H1 (cell line): Measurements from ENCODE around the gene GTF2I. TPM values are rescaled to one million over a fixed set of nuclear protein-coding genes. Genes with fewer than 3 reads are reported as not detected.
A peak's percentile ranks its signal among the peaks of the same experiment; 100 is the strongest.
"Not testable (repeated sequence)": the region's sequence is repeated elsewhere in the genome, so short reads cannot be mapped to it uniquely, and the experiment has no call there.

Experiments used
- CTCF ChIA-PET: fragments of 300-600 bp; sonication (Branson Sonifier 250); formaldehyde crosslinking; loops from one replicate; lab custom pipeline; 2021; ENCODE audit not compliant: partially characterized antibody; lab: Charles Lee
- POLR2A ChIA-PET: fragments of 300-600 bp; sonication (Branson Sonifier 250); formaldehyde crosslinking; loops from one replicate; lab custom pipeline; 2021; ENCODE audit warnings: inconsistent platforms; ENCODE audit not compliant: partially characterized antibody; lab: Charles Lee
- DNase-seq, 2 experiments: peaks; one replicate each; pipeline versions ENCODE4 v3.0.0 to v3.0.0-alpha.2; 2010 to 2022; ENCODE audit warnings: low spot score in 2 of 2, low read depth in 1 of 2, mixed read lengths in 1 of 2
- FAIRE-seq: peaks from 2 replicates; lab custom pipeline; 2011; peaks lifted over from hg19 to GRCh38; lab: Jason Lieb, UNC
- H2AFZ ChIP-seq: 2 replicates; pipeline ENCODE4 v1.8.1; 2012; ENCODE audit warnings: low read length, inconsistent platforms
- H2AK5ac ChIP-seq: 2 replicates; pipeline ENCODE4 v1.6.1; 2013; ENCODE audit warnings: low read depth, low read length
- H2BK120ac ChIP-seq: replicated peaks from 2 replicates; pipeline ENCODE3; 2013; ENCODE audit warnings: low read depth, low read length, inconsistent platforms
- H2BK12ac ChIP-seq: 2 replicates; pipeline ENCODE4 v1.6.1; 2013; ENCODE audit warnings: low read depth, low read length
- H2BK15ac ChIP-seq: 2 replicates; pipeline ENCODE4 v1.6.1; 2013; ENCODE audit warnings: low read length
- H2BK20ac ChIP-seq: 2 replicates; pipeline ENCODE4 v1.6.1; 2013; ENCODE audit warnings: low read length
- H2BK5ac ChIP-seq: 2 replicates; pipeline ENCODE4 v1.6.1; 2013; ENCODE audit warnings: low read depth, low read length
- H3K14ac ChIP-seq: 2 replicates; pipeline ENCODE4 v1.6.1; 2013; ENCODE audit warnings: inconsistent platforms; ENCODE audit not compliant: insufficient read length
- H3K18ac ChIP-seq: 2 replicates; pipeline ENCODE4 v1.6.1; 2013; ENCODE audit warnings: low read length; ENCODE audit errors: extremely low read depth
- H3K23ac ChIP-seq: 2 replicates; pipeline ENCODE4 v1.6.1; 2013; ENCODE audit warnings: inconsistent platforms; ENCODE audit not compliant: insufficient read length
- H3K23me2 ChIP-seq: 2 replicates; pipeline ENCODE4 v1.6.1; 2013; ENCODE audit warnings: low read depth, low read length
- H3K27ac ChIP-seq: 2 replicates; pipeline ENCODE4 v1.6.1; 2011; ENCODE audit warnings: low read depth, low read length, inconsistent platforms
- H3K27me3 ChIP-seq, 4 experiments: replicated peaks in 1 of 4; 1 replicate in 1 of 4; 2 replicates in 3 of 4; pipeline versions ENCODE4 v1.6.1 to v1.8.1; 2011 to 2013; ENCODE audit warnings: low read length in 3 of 4, mild to moderate bottlenecking in 3 of 4, inconsistent platforms in 2 of 4, mixed read lengths in 2 of 4, moderate library complexity in 1 of 4; ENCODE audit not compliant: control insufficient read depth in 3 of 4, insufficient read depth in 3 of 4; ENCODE audit errors: extremely low read depth in 1 of 4
- H3K36me3 ChIP-seq, 4 experiments: 2 replicates each; pipeline versions ENCODE4 v1.6.1 to v1.8.1; 2011 to 2013; ENCODE audit warnings: mild to moderate bottlenecking in 4 of 4, low read length in 3 of 4, moderate library complexity in 2 of 4, control low read depth in 1 of 4, inconsistent platforms in 1 of 4; ENCODE audit not compliant: insufficient read depth in 4 of 4, control insufficient read depth in 2 of 4
- H3K4ac ChIP-seq: replicated peaks from 2 replicates; pipeline ENCODE3; 2013; ENCODE audit warnings: low read length, low read depth, mixed read lengths, inconsistent platforms; ENCODE audit not compliant: insufficient read length
- H3K4me1 ChIP-seq, 4 experiments: replicated peaks in 1 of 4; 1 replicate in 1 of 4; 2 replicates in 3 of 4; pipeline versions ENCODE4 v1.6.1 to v1.8.1; 2011 to 2013; ENCODE audit warnings: low read length in 3 of 4, inconsistent platforms in 2 of 4, mixed read lengths in 1 of 4; ENCODE audit not compliant: insufficient read depth in 4 of 4, control insufficient read depth in 3 of 4
- H3K4me2 ChIP-seq, 2 experiments: 2 replicates each; pipeline versions ENCODE4 v1.6.1 to v1.8.1; 2011 to 2013; ENCODE audit warnings: low read depth in 2 of 2, low read length in 2 of 2, control low read depth in 1 of 2, inconsistent platforms in 1 of 2, mild to moderate bottlenecking in 1 of 2; ENCODE audit not compliant: insufficient read depth in 1 of 2
- H3K4me3 ChIP-seq, 4 experiments: fragments of 200-600, 300-600 bp in 1 of 4; sonication (generic), shearing (Covaris generic), sonication (Bioruptor Twin) in 1 of 4; 2 replicates each; pipeline versions ENCODE4 v1.5.1 to v1.8.1; 2011 to 2016; ENCODE audit warnings: low read length in 4 of 4, low read depth in 3 of 4, control low read depth in 2 of 4, inconsistent platforms in 2 of 4, mild to moderate bottlenecking in 2 of 4, mixed read lengths in 1 of 4, moderate library complexity in 1 of 4; ENCODE audit not compliant: insufficient read depth in 2 of 4; ENCODE audit errors: extremely low read depth in 1 of 4
- H3K56ac ChIP-seq: replicated peaks from 2 replicates; pipeline ENCODE3; 2013; ENCODE audit warnings: low read depth, mild to moderate bottlenecking, mixed read lengths, low read length, inconsistent platforms; ENCODE audit not compliant: insufficient read length
- H3K79me1 ChIP-seq: 2 replicates; pipeline ENCODE4 v1.6.1; 2013; ENCODE audit warnings: low read depth, low read length, control low read depth
- H3K79me2 ChIP-seq, 2 experiments: 2 replicates each; pipeline versions ENCODE4 v1.6.1 to v1.8.1; 2012 to 2013; ENCODE audit warnings: low read length in 2 of 2, mild to moderate bottlenecking in 2 of 2, inconsistent platforms in 1 of 2; ENCODE audit not compliant: insufficient read depth in 2 of 2, control insufficient read depth in 1 of 2
- H3K9ac ChIP-seq, 4 experiments: replicated peaks in 1 of 4; 1 replicate in 1 of 4; 2 replicates in 3 of 4; pipeline versions ENCODE4 v1.6.1 to v1.8.1; 2011 to 2013; ENCODE audit warnings: low read depth in 3 of 4, low read length in 3 of 4, control low read depth in 2 of 4, mild to moderate bottlenecking in 2 of 4, moderate library complexity in 2 of 4, inconsistent platforms in 1 of 4; ENCODE audit errors: extremely low read depth in 1 of 4
- H3K9me3 ChIP-seq, 2 experiments: 2 replicates each; pipeline versions ENCODE4 v1.6.1 to v1.8.1; 2012 to 2013; ENCODE audit warnings: mild to moderate bottlenecking in 2 of 2, moderate library complexity in 2 of 2, control low read depth in 1 of 2, inconsistent platforms in 1 of 2, low read depth in 1 of 2, low read length in 1 of 2, mixed read lengths in 1 of 2; ENCODE audit not compliant: insufficient read depth in 2 of 2
- H4K20me1 ChIP-seq, 2 experiments: replicated peaks in 1 of 2; 2 replicates each; pipeline versions ENCODE3 to v1.8.1; 2011 to 2013; ENCODE audit warnings: inconsistent platforms in 2 of 2, low read length in 2 of 2, mild to moderate bottlenecking in 1 of 2; ENCODE audit not compliant: insufficient read depth in 2 of 2, control insufficient read depth in 1 of 2
- H4K5ac ChIP-seq: 2 replicates; pipeline ENCODE4 v1.6.1; 2013; ENCODE audit warnings: low read length, low read depth, mixed read lengths, inconsistent platforms; ENCODE audit not compliant: insufficient read length
- H4K8ac ChIP-seq: 2 replicates; pipeline ENCODE4 v1.8.0; 2013; ENCODE audit warnings: mild to moderate bottlenecking, moderate library complexity, low read length, inconsistent platforms; ENCODE audit not compliant: insufficient read depth; ENCODE audit errors: extremely low read depth
- H4K91ac ChIP-seq: replicated peaks from 2 replicates; pipeline ENCODE3; 2013; ENCODE audit warnings: low read length, mixed read lengths, inconsistent platforms; ENCODE audit not compliant: insufficient read length
- POLR2AphosphoS5 ChIP-seq: IDR thresholded peaks from 2 replicates; pipeline ENCODE4 v1.6.1; 2011; ENCODE audit warnings: low read depth, low read length
- WGBS, 2 experiments: shearing (Covaris generic) in 1 of 2; methylation state at CpG; one replicate each; pipeline versions ENCODE4 v1.1.6 to v1.1.7; 2013 to 2015; ENCODE audit warnings: low lambda C conversion rate in 2 of 2, mixed read lengths in 2 of 2, inconsistent platforms in 1 of 2, low coverage in 1 of 2, missing lambda C conversion rate in 1 of 2; ENCODE audit not compliant: insufficient replicate concordance in 2 of 2, insufficient coverage in 1 of 2, insufficient read length in 1 of 2; ENCODE audit errors: extremely low coverage in 1 of 2, missing lambda C conversion rate in 1 of 2; 5-methylcytosine and 5-hydroxymethylcytosine counted together
- polyA plus RNA-seq, 7 experiments: library from polyadenylated mRNA; depleted of rRNA in 3 of 7; stranded (reverse) in 5 of 7; unstranded in 2 of 7; fragments of >200 nt in 5 of 7; fragments of 200-250 nt in 2 of 7; gene quantifications; 1 replicate in 5 of 7; 2 replicates in 1 of 7; 4 replicates in 1 of 7; pipeline versions ENCODE4 v1.2.1 to v1.2.3, GENCODE V29; 2011 to 2013; ENCODE audit warnings: missing spikeins in 2 of 7, mixed read lengths in 2 of 7
- total RNA-seq: library from RNA; stranded (reverse); fragmentation: NEBNext Ultra II Directional; extraction: Animal tissue kit (Norgen Biotek cat#: 25700); gene quantifications from 2 replicates; pipeline ENCODE4 v1.2.1, GENCODE V29; 2021

Gene GTF2I
- total and polyA plus RNA-seq, 2 of the 8 experiments (the other 6 are each of a cell fraction or from before 2014, with no cell fraction given), result 46.7 to 316 TPM

GRCh38 chr7:74661836-74662794 lies 4.6 kb downstream of the GTF2I start:
- Histone ChIP-seq H2AK5ac (peak overlapping the region; percentile 3; the same call in 1 of the 2 replicates), H3K4ac (peak overlapping the region; percentile 30), H3K4me1 (peaks cover 3 to 26% (median 13%) of the 10 kb centered on the region in 4 experiments), H3K4me3 (peak overlapping the region in 1 of 4 experiments; percentile 90; a peak in 1 of 8 replicates), H3K27ac (peak overlapping the region; percentile 32; the same call in 1 of the 2 replicates), H3K23me2 (peaks cover 12% of the 10 kb centered on the region; the same call in 1 of the 2 replicates), H3K18ac (peak overlapping the region; percentile 11; the same call in 1 of the 2 replicates), H2BK5ac (peak overlapping the region; percentile 99), H2BK12ac (0 out of 2 replicates have a peak overlapping the region, but pooled peaks have one; percentile 90), H3K4me2 (peak overlapping the region; percentile 92 to 96; a peak in 3 of 4 replicates), H3K79me2 (peaks cover 27 to 76% of the 10 kb centered on the region in 2 experiments), H3K36me3 (peaks cover 0 to 25% (median 0%) of the 10 kb centered on the region in 4 experiments; a peak in 4 of 8 replicates)
- H3K14ac ChIP-seq, H3K79me1 ChIP-seq, FAIRE-seq, H4K20me1 ChIP-seq, H3K9ac ChIP-seq, H3K27me3 ChIP-seq, H2BK120ac ChIP-seq, H3K56ac ChIP-seq, H4K5ac ChIP-seq, H3K9me3 ChIP-seq, H3K23ac ChIP-seq, H2BK15ac ChIP-seq, CTCF ChIA-PET, H2AFZ ChIP-seq, H2BK20ac ChIP-seq, DNase-seq, H4K91ac ChIP-seq, H4K8ac ChIP-seq: not testable (repeated sequence)
- 66% methylated on average over 20 of the region's 21 CpGs; no CpG with 5 or more reads in 1 of the 2 experiments for WGBS, 2 experiments
- POLR2A ChIA-PET, result interaction anchor here (0.7 to 2.6 kb wide), 13 partner anchors 8 to 59 kb away, joined by 3 to 14 read pairs (median 4); no protein-coding TSS in a partner anchor
- 0 out of 2 replicates have a peak, but pooled peaks have one; percentile 18 for TF ChIP-seq POLR2AphosphoS5
